Measurements from ENCODE around the gene GLOD4.

Gene GLOD4

GRCh38 chr17:746783-747629 is 35.1 kb downstream of the GLOD4 start:
- no peak for DNase-seq (ENCODE audit: low read depth)

GRCh38 chr17:746181-746580 is 35.9 kb downstream of the GLOD4 start:
- no peak overlapping the region for H3K4me3 ChIP-seq (ENCODE audit: low read depth, low read length)
- no peak for TF ChIP-seq CTCF (IDR thresholded peaks at IDR 0.05; ENCODE audit: control insufficient read depth, extremely low read depth, insufficient read depth)
- no peak for DNase-seq (ENCODE audit: low read depth)

More at GRCh38 chr17:746783-747629, 35.1 kb downstream of the GLOD4 start:
- no peak overlapping the region for H3K4me3 ChIP-seq (ENCODE audit: low read depth, low read length)
- TF ChIP-seq CTCF (IDR thresholded peaks at IDR 0.05; ENCODE audit: control insufficient read depth, extremely low read depth, insufficient read depth): no peak

GRCh38 chr17:745406-745805 is 36.7 kb downstream of the GLOD4 start:
- TF ChIP-seq CTCF (IDR thresholded peaks at IDR 0.05; ENCODE audit: control insufficient read depth, extremely low read depth, insufficient read depth): no peak
- H3K4me3 ChIP-seq (ENCODE audit: low read depth, low read length): no peak overlapping the region
- no peak for DNase-seq (ENCODE audit: low read depth)

- DNase-seq (ENCODE audit: low read depth): no peak
- TF ChIP-seq CTCF (IDR thresholded peaks at IDR 0.05; ENCODE audit: control insufficient read depth, extremely low read depth, insufficient read depth): no peak
- H3K4me3 ChIP-seq (ENCODE audit: low read depth, low read length): no peak overlapping the region
These were observed 37.1 kb downstream of the GLOD4 start for GRCh38 chr17:744937-745336.

- H3K4me3 ChIP-seq (ENCODE audit: low read depth, low read length): no peak overlapping the region
- no peak for TF ChIP-seq CTCF (IDR thresholded peaks at IDR 0.05; ENCODE audit: control insufficient read depth, extremely low read depth, insufficient read depth)
- DNase-seq (ENCODE audit: low read depth): no peak
These were observed 38.9 kb downstream of the GLOD4 start for GRCh38 chr17:743139-743538.

- no peak for TF ChIP-seq CTCF (IDR thresholded peaks at IDR 0.05; ENCODE audit: control insufficient read depth, extremely low read depth, insufficient read depth)
- H3K4me3 ChIP-seq (ENCODE audit: low read depth, low read length): no peak overlapping the region
- no peak for DNase-seq (ENCODE audit: low read depth)
These were observed 39.8 kb downstream of the GLOD4 start for GRCh38 chr17:742147-742793.

All from LNCaP clone FGC (cell line).